Stomach (tissue), 9 donors: ENCODE measurements around the gene RCAN1. TPM values are rescaled to one million over a fixed set of nuclear protein-coding genes. Genes with fewer than 3 reads are reported as not detected.

Source experiments
- DNase-seq, 2 donors: peaks; one replicate each; pipeline versions ENCODE4 v3.0.0 to v3.0.0-alpha.2; 2013 to 2019
- H3K27ac ChIP-seq, 5 donors: fragments of 200-600 bp in 4 of 5; sonication (generic) in 4 of 5; one replicate each; pipeline ENCODE4 v1.5.1; 2013 to 2019; ENCODE audit warnings: mild to moderate bottlenecking in 1 of 5, moderate library complexity in 1 of 5
- H3K27me3 ChIP-seq, 3 donors: fragments of 200-600 bp; sonication (generic); one replicate each; pipeline ENCODE4 v1.5.1; 2017 to 2019; ENCODE audit warnings: mixed run types in 1 of 3
- H3K36me3 ChIP-seq, 4 donors: fragments of 200-600 bp; sonication (generic); 1 replicate in 3 of 4; 2 replicates in 1 of 4; pipeline ENCODE4 v1.5.1; 2016 to 2019
- H3K4me1 ChIP-seq, 4 donors: fragments of 200-600 bp; sonication (generic); one replicate each; pipeline ENCODE4 v1.5.1; 2016 to 2019
- H3K4me3 ChIP-seq, 4 donors: fragments of 200-600 bp; sonication (generic) in 3 of 4; one replicate each; pipeline ENCODE4 v1.5.1; 2016 to 2019; ENCODE audit warnings: mild to moderate bottlenecking in 1 of 4
- H3K9me3 ChIP-seq, 4 donors: fragments of 200-600 bp; sonication (generic); one replicate each; pipeline ENCODE4 v1.5.1; 2016 to 2019
- CTCF ChIP-seq, 7 experiments: fragments of 450-650 bp in 4 of 7; fragments of 200-600 bp in 3 of 7; sonication (generic) in 3 of 7; IDR thresholded peaks; one replicate each; pipeline ENCODE4 v1.5.1; 2016 to 2019; ENCODE audit warnings: antibody characterized with exemption in 7 of 7, control low read depth in 2 of 7, mild to moderate bottlenecking in 1 of 7
- EP300 ChIP-seq: sonication (generic); formaldehyde crosslinking; IDR thresholded peaks from one replicate; pipeline ENCODE4 v1.6.1; 2017; ENCODE audit warnings: antibody characterized with exemption
- POLR2A ChIP-seq, 4 donors: fragments of 450-650 bp; IDR thresholded peaks; one replicate each; pipeline ENCODE4 v1.6.1; 2016; ENCODE audit warnings: antibody characterized with exemption in 4 of 4, control low read depth in 2 of 4, mild to moderate bottlenecking in 1 of 4, moderate library complexity in 1 of 4
- POLR2AphosphoS5 ChIP-seq, 3 donors: sonication (generic); formaldehyde crosslinking; IDR thresholded peaks; one replicate each; pipeline ENCODE4 v1.6.1; 2016; ENCODE audit warnings: antibody characterized with exemption in 3 of 3
- WGBS, 5 donors: extraction: QIAGEN DNeasy Blood & Tissue Kit in 3 of 5; methylation state at CpG; one replicate each; pipeline versions ENCODE4 v1.1.5 to v1.1.7; 2013 to 2018; 5-methylcytosine and 5-hydroxymethylcytosine counted together
- intact Hi-C: fragments of 100-400 bp; cut with DNase I; formaldehyde crosslinking; loops from one replicate; pipeline ENCODE4 v1.15.1; 2023; ENCODE audit warnings: low total_unique reads
- polyA plus RNA-seq, 3 donors: library from polyadenylated mRNA; stranded (reverse); fragments of 200-250 nt; gene quantifications; one replicate each; pipeline ENCODE4 v1.2.3, GENCODE V29; 2013
- total RNA-seq, 5 donors: library from RNA; depleted of rRNA; stranded (reverse); fragments of >200 nt; gene quantifications; one replicate each; pipeline versions ENCODE4 v1.1.0 to v1.2.3, GENCODE V29; 2014 to 2016
- donor health status: healthy with polysubstance abuse.
- donor health status: Bipolar disorder and iron deficiency.
- donor health status: healthy.

Gene RCAN1
- total and polyA plus RNA-seq, 8 donors: 15.6 to 85.7 (median 31.5) TPM

GRCh38 chr21:34632498-34632897, 17.6 kb upstream of the RCAN1 start:
- TF ChIP-seq EP300 (no peak), CTCF (IDR thresholded peaks at IDR 0.05) (no peak), POLR2A (IDR thresholded peaks at IDR 0.05) (no peak), POLR2AphosphoS5 (IDR thresholded peaks at IDR 0.05) (no peak)

GRCh38 chr21:34630536-34631143, 15.7 kb upstream of the RCAN1 start:
- Histone ChIP-seq H3K4me3 (no peak overlapping the region), H3K27ac (no peak overlapping the region), H3K9me3 (no peaks in the 10 kb centered on the region), H3K4me1 (no peaks in the 10 kb centered on the region), H3K27me3 (peaks cover 0 to 12% (median 0%) of the 10 kb centered on the region in 3 donors), H3K36me3 (no peaks in the 10 kb centered on the region)
- peak in 1 of 2 donors; percentile 86 for DNase-seq
- TF ChIP-seq EP300 (no peak), CTCF (IDR thresholded peaks at IDR 0.05) (peak in 5 of 7 experiments; percentile 59 to 83 (median 74))
- intact Hi-C loops: no loop called here
- 8 to 10% (median 10%) methylated on average over 6 of the region's 6 CpGs for WGBS, 5 donors

More at GRCh38 chr21:34632498-34632897, 17.6 kb upstream of the RCAN1 start:
- Histone ChIP-seq H3K27ac (no peak overlapping the region), H3K9me3 (no peaks in the 10 kb centered on the region), H3K4me3 (no peak overlapping the region), H3K27me3 (peaks cover 0 to 7% (median 0%) of the 10 kb centered on the region in 3 donors), H3K4me1 (no peaks in the 10 kb centered on the region), H3K36me3 (no peaks in the 10 kb centered on the region)
- intact Hi-C loops: no loop called here
- DNase-seq: no peak
- 74 to 88% (median 81%) methylated on average over 4 of the region's 4 CpGs for WGBS, 5 donors

GRCh38 chr21:34626131-34626530, 11.2 kb upstream of the RCAN1 start:
- Histone ChIP-seq H3K36me3 (no peaks in the 10 kb centered on the region), H3K9me3 (no peaks in the 10 kb centered on the region), H3K27ac (no peak overlapping the region), H3K27me3 (peaks cover 0 to 21% (median 0%) of the 10 kb centered on the region in 3 donors), H3K4me3 (no peak overlapping the region), H3K4me1 (no peaks in the 10 kb centered on the region)
- WGBS, 5 donors: 85 to 92% (median 90%) methylated on average over 8 of the region's 8 CpGs
- intact Hi-C loops: no loop called here
- TF ChIP-seq POLR2AphosphoS5 (IDR thresholded peaks at IDR 0.05) (no peak), CTCF (IDR thresholded peaks at IDR 0.05) (no peak), EP300 (no peak), POLR2A (IDR thresholded peaks at IDR 0.05) (no peak)
- no peak for DNase-seq

- H3K27me3 ChIP-seq: peaks cover 0 to 21% (median 0%) of the 10 kb centered on the region in 3 donors
- H3K4me1 ChIP-seq: no peaks in the 10 kb centered on the region
- 52 to 65% (median 59%) methylated on average over 6 of the region's 6 CpGs for WGBS, 5 donors
- H3K9me3 ChIP-seq: no peaks in the 10 kb centered on the region
- no peak overlapping the region for H3K27ac ChIP-seq
- TF ChIP-seq EP300: no peak
- no peak for TF ChIP-seq POLR2A (IDR thresholded peaks at IDR 0.05)
- no peak for TF ChIP-seq POLR2AphosphoS5 (IDR thresholded peaks at IDR 0.05)
- TF ChIP-seq CTCF (IDR thresholded peaks at IDR 0.05): no peak
- H3K36me3 ChIP-seq: no peaks in the 10 kb centered on the region
- H3K4me3 ChIP-seq: no peak overlapping the region
- intact Hi-C loops: no loop called here
- DNase-seq: no peak
These were observed 10.2 kb upstream of the RCAN1 start for GRCh38 chr21:34625030-34625593.
